HL-60 (cell line): ENCODE data around the gene CHN1.

ENCODE experiments used
- GABPA ChIP-seq: IDR thresholded peaks from 2 replicates; pipeline ENCODE4 v1.6.1; 2012; ENCODE audit warnings: low read depth
- POLR2AphosphoS5 ChIP-seq: IDR thresholded peaks from 2 replicates; pipeline ENCODE4 v1.6.1; 2012; ENCODE audit warnings: low read depth
- SPI1 ChIP-seq: IDR thresholded peaks from 2 replicates; pipeline ENCODE4 v1.6.1; 2012; ENCODE audit warnings: low read depth, mild to moderate bottlenecking, borderline replicate concordance
- TF ChIP-seq, protein P1 (sequence below): IDR thresholded peaks from one replicate; pipeline ENCODE4 v1.5.1; 2011; ENCODE audit warnings: low read length, control low read depth, inconsistent platforms; ENCODE audit not compliant: insufficient read depth
- TF ChIP-seq, protein P2 (sequence below): IDR thresholded peaks from 2 replicates; pipeline ENCODE4 v1.6.1; 2012; ENCODE audit warnings: low read depth; ENCODE audit not compliant: insufficient replicate concordance

- TF ChIP-seq, protein P1, sequence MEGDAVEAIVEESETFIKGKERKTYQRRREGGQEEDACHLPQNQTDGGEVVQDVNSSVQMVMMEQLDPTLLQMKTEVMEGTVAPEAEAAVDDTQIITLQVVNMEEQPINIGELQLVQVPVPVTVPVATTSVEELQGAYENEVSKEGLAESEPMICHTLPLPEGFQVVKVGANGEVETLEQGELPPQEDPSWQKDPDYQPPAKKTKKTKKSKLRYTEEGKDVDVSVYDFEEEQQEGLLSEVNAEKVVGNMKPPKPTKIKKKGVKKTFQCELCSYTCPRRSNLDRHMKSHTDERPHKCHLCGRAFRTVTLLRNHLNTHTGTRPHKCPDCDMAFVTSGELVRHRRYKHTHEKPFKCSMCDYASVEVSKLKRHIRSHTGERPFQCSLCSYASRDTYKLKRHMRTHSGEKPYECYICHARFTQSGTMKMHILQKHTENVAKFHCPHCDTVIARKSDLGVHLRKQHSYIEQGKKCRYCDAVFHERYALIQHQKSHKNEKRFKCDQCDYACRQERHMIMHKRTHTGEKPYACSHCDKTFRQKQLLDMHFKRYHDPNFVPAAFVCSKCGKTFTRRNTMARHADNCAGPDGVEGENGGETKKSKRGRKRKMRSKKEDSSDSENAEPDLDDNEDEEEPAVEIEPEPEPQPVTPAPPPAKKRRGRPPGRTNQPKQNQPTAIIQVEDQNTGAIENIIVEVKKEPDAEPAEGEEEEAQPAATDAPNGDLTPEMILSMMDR, result no peak
- TF ChIP-seq SPI1 (no peak), POLR2AphosphoS5 (no peak), GABPA (no peak)
- TF ChIP-seq, protein P2, sequence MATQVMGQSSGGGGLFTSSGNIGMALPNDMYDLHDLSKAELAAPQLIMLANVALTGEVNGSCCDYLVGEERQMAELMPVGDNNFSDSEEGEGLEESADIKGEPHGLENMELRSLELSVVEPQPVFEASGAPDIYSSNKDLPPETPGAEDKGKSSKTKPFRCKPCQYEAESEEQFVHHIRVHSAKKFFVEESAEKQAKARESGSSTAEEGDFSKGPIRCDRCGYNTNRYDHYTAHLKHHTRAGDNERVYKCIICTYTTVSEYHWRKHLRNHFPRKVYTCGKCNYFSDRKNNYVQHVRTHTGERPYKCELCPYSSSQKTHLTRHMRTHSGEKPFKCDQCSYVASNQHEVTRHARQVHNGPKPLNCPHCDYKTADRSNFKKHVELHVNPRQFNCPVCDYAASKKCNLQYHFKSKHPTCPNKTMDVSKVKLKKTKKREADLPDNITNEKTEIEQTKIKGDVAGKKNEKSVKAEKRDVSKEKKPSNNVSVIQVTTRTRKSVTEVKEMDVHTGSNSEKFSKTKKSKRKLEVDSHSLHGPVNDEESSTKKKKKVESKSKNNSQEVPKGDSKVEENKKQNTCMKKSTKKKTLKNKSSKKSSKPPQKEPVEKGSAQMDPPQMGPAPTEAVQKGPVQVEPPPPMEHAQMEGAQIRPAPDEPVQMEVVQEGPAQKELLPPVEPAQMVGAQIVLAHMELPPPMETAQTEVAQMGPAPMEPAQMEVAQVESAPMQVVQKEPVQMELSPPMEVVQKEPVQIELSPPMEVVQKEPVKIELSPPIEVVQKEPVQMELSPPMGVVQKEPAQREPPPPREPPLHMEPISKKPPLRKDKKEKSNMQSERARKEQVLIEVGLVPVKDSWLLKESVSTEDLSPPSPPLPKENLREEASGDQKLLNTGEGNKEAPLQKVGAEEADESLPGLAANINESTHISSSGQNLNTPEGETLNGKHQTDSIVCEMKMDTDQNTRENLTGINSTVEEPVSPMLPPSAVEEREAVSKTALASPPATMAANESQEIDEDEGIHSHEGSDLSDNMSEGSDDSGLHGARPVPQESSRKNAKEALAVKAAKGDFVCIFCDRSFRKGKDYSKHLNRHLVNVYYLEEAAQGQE, result no peak
These were observed 20.6 kb downstream of the CHN1 start for GRCh38 chr2:174984561-174984960.
